ENCODE data around the gene ZEB2.

Gene ZEB2

GRCh38 chr2:144447535-144447934 is 72.4 kb downstream of the ZEB2 start:
- DNase-seq = no peak

- DNase-seq = no peak
Observed at GRCh38 chr2:144446136-144446535, 73.8 kb downstream of the ZEB2 start.

GRCh38 chr2:144445196-144445595 is 74.7 kb downstream of the ZEB2 start:
- no peak for DNase-seq

- no peak for DNase-seq
Observed at GRCh38 chr2:144443837-144444817, 75.8 kb downstream of the ZEB2 start.

- no peak for DNase-seq
Observed at GRCh38 chr2:144441711-144442141, 78.2 kb downstream of the ZEB2 start.

- DNase-seq = no peak
Observed at GRCh38 chr2:144439993-144440392, 79.9 kb downstream of the ZEB2 start.

GRCh38 chr2:144438801-144439631 is 80.9 kb downstream of the ZEB2 start:
- no peak for DNase-seq

GRCh38 chr2:144437636-144438035 is 82.3 kb downstream of the ZEB2 start:
- no peak for DNase-seq

- no peak for DNase-seq
Observed at GRCh38 chr2:144434425-144435222, 85.3 kb downstream of the ZEB2 start.

- DNase-seq = no peak
Observed at GRCh38 chr2:144432921-144433320, 87.0 kb downstream of the ZEB2 start.

- no peak for DNase-seq
Observed at GRCh38 chr2:144431998-144432397, 87.9 kb downstream of the ZEB2 start.

- DNase-seq = peak; percentile 75
Observed at GRCh38 chr2:144431392-144431783, 88.5 kb downstream of the ZEB2 start.

GRCh38 chr2:144430722-144431391 is 89.1 kb downstream of the ZEB2 start:
- DNase-seq = peak; percentile 75

- DNase-seq = no peak
Observed at GRCh38 chr2:144429396-144430112, 90.4 kb downstream of the ZEB2 start.

GRCh38 chr2:144426981-144427479 is 92.9 kb downstream of the ZEB2 start:
- no peak for DNase-seq

- DNase-seq = no peak
Observed at GRCh38 chr2:144426355-144426754, 93.6 kb downstream of the ZEB2 start.

GRCh38 chr2:144424559-144425240 is 95.2 kb downstream of the ZEB2 start:
- no peak for DNase-seq

GRCh38 chr2:144421606-144422510 is 98.1 kb downstream of the ZEB2 start:
- DNase-seq = no peak

- DNase-seq = no peak
Observed at GRCh38 chr2:144419218-144419617, 100.7 kb downstream of the ZEB2 start.

GRCh38 chr2:144415386-144415785 is 104.5 kb downstream of the ZEB2 start:
- no peak for DNase-seq

All from DMS79 treated with DMSO at 0.1 percent for 48 hours (cell line).